Measurements from ENCODE around the gene CCT5. TPM values are rescaled to one million over a fixed set of nuclear protein-coding genes. Genes with fewer than 3 reads are reported as not detected.

The CCT5 gene
- total RNA-seq, 1 experiment from 2014 or later = 548 TPM

DNA sequence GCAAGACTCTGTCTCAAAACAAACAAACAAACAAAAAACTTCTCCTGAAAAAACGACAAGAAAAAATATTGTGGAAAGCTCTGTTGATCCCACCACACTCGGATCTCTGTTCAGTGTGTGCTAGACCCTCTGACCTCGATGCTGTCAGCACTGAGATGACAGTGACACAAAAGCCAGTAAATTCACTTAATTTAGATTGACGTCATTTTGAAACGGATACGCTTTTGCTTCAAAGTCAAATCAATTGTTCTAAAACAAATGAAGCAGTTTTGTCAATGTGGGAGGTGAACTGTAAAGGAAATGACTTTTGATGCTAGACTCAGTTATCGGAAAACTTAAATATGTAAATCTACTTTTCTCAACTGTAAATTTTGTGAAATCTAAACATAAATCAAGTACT is 26.6 kb downstream of the CCT5 start (continued):
- TF ChIP-seq ZNF263 (CRISPR knock-in tag; IDR thresholded peaks at IDR 0.05; ENCODE audit: low read depth) (no peak), PREB (CRISPR knock-in tag; IDR thresholded peaks at IDR 0.05; ENCODE audit: borderline replicate concordance) (no peak), FOXP4 (CRISPR knock-in tag; IDR thresholded peaks at IDR 0.05) (no peak)

DNA sequence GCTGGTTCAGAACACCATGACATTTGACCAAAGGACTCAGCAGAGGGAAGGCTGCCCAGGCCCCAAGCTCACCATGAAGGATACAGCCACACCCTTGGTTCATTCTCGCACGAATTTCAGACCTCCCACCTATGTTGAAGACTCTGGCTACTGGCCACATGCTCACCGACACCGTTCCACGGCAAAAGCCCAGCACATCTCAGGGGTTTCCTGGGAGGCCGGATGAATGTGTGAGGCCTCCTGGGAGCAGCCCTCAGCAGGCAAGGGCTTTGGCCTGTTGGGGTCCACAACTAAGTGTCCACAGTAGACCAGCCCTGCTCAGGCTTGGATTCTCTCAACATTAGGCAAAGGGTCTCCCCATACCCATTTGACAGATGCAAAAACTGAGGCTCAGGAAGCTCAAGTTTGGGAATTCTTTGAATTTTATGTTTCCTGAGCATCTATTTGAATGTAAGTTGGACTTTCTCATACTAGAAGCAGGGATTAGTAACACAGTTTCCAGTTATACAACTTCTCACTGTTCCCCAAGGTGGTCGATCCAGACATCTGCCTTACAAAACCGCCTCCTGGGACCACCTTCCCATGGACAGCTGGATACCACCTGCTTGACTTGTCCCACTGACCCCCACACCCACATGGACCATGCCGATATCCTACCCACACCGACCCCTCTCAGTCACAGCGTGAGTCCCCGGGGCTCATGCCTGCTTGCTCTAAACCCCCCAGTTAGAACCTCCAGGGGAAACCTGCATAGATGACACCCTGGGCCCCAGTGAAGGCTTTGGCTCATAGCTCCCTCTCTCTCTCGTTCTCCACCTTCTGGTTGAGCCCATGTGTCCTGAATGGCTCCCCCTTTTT is 27.9 kb downstream of the CCT5 start:
- Mint-ChIP-seq H3K27me3 (ENCODE audit: low read depth) (no peaks in the 10 kb centered on the region; the same call in 1 of the 2 replicates), H3K9me3 (no peaks in the 10 kb centered on the region), H3K4me1 (peaks cover 21% of the 10 kb centered on the region), H3K36me3 (peaks cover 7% of the 10 kb centered on the region), H3K4me3 (no peak overlapping the region), H3K27ac (peak overlapping the region; percentile 57)
- CTCF ChIA-PET = no interaction called here
- no peak for ATAC-seq
- POLR2A ChIA-PET = no interaction called here
- TF ChIP-seq, protein P1, sequence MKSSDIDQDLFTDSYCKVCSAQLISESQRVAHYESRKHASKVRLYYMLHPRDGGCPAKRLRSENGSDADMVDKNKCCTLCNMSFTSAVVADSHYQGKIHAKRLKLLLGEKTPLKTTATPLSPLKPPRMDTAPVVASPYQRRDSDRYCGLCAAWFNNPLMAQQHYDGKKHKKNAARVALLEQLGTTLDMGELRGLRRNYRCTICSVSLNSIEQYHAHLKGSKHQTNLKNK (CRISPR knock-in tag; IDR thresholded peaks at IDR 0.05) = no peak
- no peak for TF ChIP-seq JUN (CRISPR knock-in tag; IDR thresholded peaks at IDR 0.05)
- no peak for TF ChIP-seq ERG (CRISPR knock-in tag; IDR thresholded peaks at IDR 0.05)
- TF ChIP-seq, protein P2, sequence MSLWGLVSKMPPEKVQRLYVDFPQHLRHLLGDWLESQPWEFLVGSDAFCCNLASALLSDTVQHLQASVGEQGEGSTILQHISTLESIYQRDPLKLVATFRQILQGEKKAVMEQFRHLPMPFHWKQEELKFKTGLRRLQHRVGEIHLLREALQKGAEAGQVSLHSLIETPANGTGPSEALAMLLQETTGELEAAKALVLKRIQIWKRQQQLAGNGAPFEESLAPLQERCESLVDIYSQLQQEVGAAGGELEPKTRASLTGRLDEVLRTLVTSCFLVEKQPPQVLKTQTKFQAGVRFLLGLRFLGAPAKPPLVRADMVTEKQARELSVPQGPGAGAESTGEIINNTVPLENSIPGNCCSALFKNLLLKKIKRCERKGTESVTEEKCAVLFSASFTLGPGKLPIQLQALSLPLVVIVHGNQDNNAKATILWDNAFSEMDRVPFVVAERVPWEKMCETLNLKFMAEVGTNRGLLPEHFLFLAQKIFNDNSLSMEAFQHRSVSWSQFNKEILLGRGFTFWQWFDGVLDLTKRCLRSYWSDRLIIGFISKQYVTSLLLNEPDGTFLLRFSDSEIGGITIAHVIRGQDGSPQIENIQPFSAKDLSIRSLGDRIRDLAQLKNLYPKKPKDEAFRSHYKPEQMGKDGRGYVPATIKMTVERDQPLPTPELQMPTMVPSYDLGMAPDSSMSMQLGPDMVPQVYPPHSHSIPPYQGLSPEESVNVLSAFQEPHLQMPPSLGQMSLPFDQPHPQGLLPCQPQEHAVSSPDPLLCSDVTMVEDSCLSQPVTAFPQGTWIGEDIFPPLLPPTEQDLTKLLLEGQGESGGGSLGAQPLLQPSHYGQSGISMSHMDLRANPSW (CRISPR knock-in tag; conservative IDR thresholded peaks at IDR 0.05; ENCODE audit: low read depth) = no peak
- TF ChIP-seq KAT7 (CRISPR knock-in tag; IDR thresholded peaks at IDR 0.05; ENCODE audit: borderline replicate concordance) = no peak
- no peak for TF ChIP-seq GABPB1 (CRISPR knock-in tag; IDR thresholded peaks at IDR 0.05)
- no peak for TF ChIP-seq ZNF512 (CRISPR knock-in tag; IDR thresholded peaks at IDR 0.05; ENCODE audit: borderline replicate concordance)
- TF ChIP-seq ZNF671 (CRISPR knock-in tag; IDR thresholded peaks at IDR 0.05) = no peak
- TF ChIP-seq ZBTB21 (CRISPR knock-in tag; IDR thresholded peaks at IDR 0.05; ENCODE audit: borderline replicate concordance) = no peak
- TF ChIP-seq SMAD3 (CRISPR knock-in tag; IDR thresholded peaks at IDR 0.05; ENCODE audit: borderline replicate concordance) = no peak
- TF ChIP-seq ATF1 (CRISPR knock-in tag; IDR thresholded peaks at IDR 0.05) = no peak
- DNase-seq (ENCODE audit: low spot score) = no peak

All from WTC11 (cell line).